ENCODE results near the gene PCK2.
"Not testable (repeated sequence)": the region's sequence is repeated elsewhere in the genome, so short reads cannot be mapped to it uniquely, and the experiment has no call there.

Gene PCK2

GRCh38 chr14:24098229-24098926, 4.3 kb downstream of the PCK2 start:
- DNase-seq, result no peak

- DNase-seq, result no peak
Measured at GRCh38 chr14:24098927-24099813, 5.1 kb downstream of the PCK2 start.

- no peak for DNase-seq
Measured at GRCh38 chr14:24100197-24100981, 6.3 kb downstream of the PCK2 start.

GRCh38 chr14:24100982-24101494, 6.9 kb downstream of the PCK2 start:
- DNase-seq, result no peak

GRCh38 chr14:24102357-24103048, 8.4 kb downstream of the PCK2 start:
- DNase-seq, result no peak

GRCh38 chr14:24103451-24103850, 9.3 kb downstream of the PCK2 start:
- DNase-seq, result no peak

- DNase-seq, result not testable (repeated sequence)
Measured at GRCh38 chr14:24105609-24106239, 11.6 kb downstream of the PCK2 start.

GRCh38 chr14:24106672-24107271, 12.7 kb downstream of the PCK2 start:
- no peak for DNase-seq

- no peak for DNase-seq
Measured at GRCh38 chr14:24108336-24108874, 14.3 kb downstream of the PCK2 start.

- DNase-seq, result no peak
Measured at GRCh38 chr14:24110060-24110459, 15.9 kb downstream of the PCK2 start.

GRCh38 chr14:24110523-24110922, 16.4 kb downstream of the PCK2 start:
- no peak for DNase-seq

- DNase-seq, result no peak
Measured at GRCh38 chr14:24113379-24113800, 19.3 kb downstream of the PCK2 start.

GRCh38 chr14:24113801-24114531, 19.9 kb downstream of the PCK2 start:
- DNase-seq, result peak; percentile 90

- peak; percentile 99 for DNase-seq
Measured at GRCh38 chr14:24114532-24115421, 20.7 kb downstream of the PCK2 start, which contains the start of the genes DCAF11 and NRL. Gene DCAF11 (plus strand): TSS chr14:24114777. CDS start chr14:24115595, 818 bp downstream. Gene NRL (minus strand): TSS chr14:24114949. CDS start chr14:24082848, 32,101 bp downstream.

GRCh38 chr14:24115422-24116127, 21.5 kb downstream of the PCK2 start:
- DNase-seq, result no peak

- no peak for DNase-seq
Measured at GRCh38 chr14:24116128-24116814, 22.2 kb downstream of the PCK2 start.

- no peak for DNase-seq
Measured at GRCh38 chr14:24117179-24117578, 23.1 kb downstream of the PCK2 start.

- DNase-seq, result no peak
Measured at GRCh38 chr14:24119691-24120090, 25.6 kb downstream of the PCK2 start.

Data from femur (tissue), 1 donor.